Mesendoderm (in vitro differentiated cells): ENCODE results near the gene MGMT.

Source experiments
- DNase-seq: peaks from one replicate; pipeline ENCODE4 v3.0.0; 2013
- H2AK5ac ChIP-seq: 2 replicates; pipeline ENCODE4 v1.6.1; 2013; ENCODE audit warnings: low read length, inconsistent platforms
- H2BK120ac ChIP-seq: 2 replicates; pipeline ENCODE4 v1.6.1; 2013; ENCODE audit warnings: low read depth, mild to moderate bottlenecking, low read length, moderate library complexity, mixed read lengths
- H2BK15ac ChIP-seq: replicated peaks from 2 replicates; pipeline ENCODE4 v1.6.1; 2013; ENCODE audit warnings: low read depth, mild to moderate bottlenecking, moderate library complexity
- H2BK5ac ChIP-seq: 2 replicates; pipeline ENCODE4 v1.6.1; 2013; ENCODE audit warnings: low read length, inconsistent platforms
- H3K18ac ChIP-seq: 2 replicates; pipeline ENCODE4 v1.6.1; 2013; ENCODE audit warnings: mild to moderate bottlenecking, low read length, mixed read lengths
- H3K23ac ChIP-seq: one replicate; pipeline ENCODE4 v1.6.1; 2013; ENCODE audit warnings: low read length
- H3K27ac ChIP-seq: 2 replicates; pipeline ENCODE4 v1.5.1; 2013; ENCODE audit warnings: low read depth, mild to moderate bottlenecking, inconsistent platforms, low read length, moderate library complexity
- H3K27me3 ChIP-seq: 2 replicates; pipeline ENCODE4 v1.6.1; 2013; ENCODE audit warnings: low read length, control low read depth, mild to moderate bottlenecking, inconsistent platforms; ENCODE audit not compliant: insufficient read depth, poor library complexity
- H3K36me3 ChIP-seq: 2 replicates; pipeline ENCODE4 v1.6.1; 2013; ENCODE audit warnings: low read length, inconsistent platforms; ENCODE audit not compliant: control insufficient read depth, insufficient read depth
- H3K4ac ChIP-seq: one replicate; pipeline ENCODE4 v1.6.1; 2013; ENCODE audit warnings: low read depth, mild to moderate bottlenecking, low read length, moderate library complexity
- H3K4me1 ChIP-seq: 2 replicates; pipeline ENCODE4 v1.6.1; 2013; ENCODE audit warnings: low read depth, low read length, inconsistent platforms; ENCODE audit not compliant: control insufficient read depth
- H3K4me2 ChIP-seq: 2 replicates; pipeline ENCODE4 v1.6.1; 2013; ENCODE audit warnings: low read length
- H3K4me3 ChIP-seq: 2 replicates; pipeline ENCODE4 v1.5.1; 2013; ENCODE audit warnings: mild to moderate bottlenecking, low read length
- H3K56ac ChIP-seq: one replicate; pipeline ENCODE4 v1.6.1; 2013; ENCODE audit warnings: low read length
- H3K79me1 ChIP-seq: 2 replicates; pipeline ENCODE4 v1.6.1; 2013; ENCODE audit warnings: low read length, inconsistent platforms
- H3K79me2 ChIP-seq: 2 replicates; pipeline ENCODE4 v1.6.1; 2013; ENCODE audit warnings: mild to moderate bottlenecking, low read length; ENCODE audit not compliant: control insufficient read depth, insufficient read depth
- H3K9ac ChIP-seq: 2 replicates; pipeline ENCODE4 v1.6.1; 2013; ENCODE audit warnings: low read length, inconsistent platforms
- H4K5ac ChIP-seq: one replicate; pipeline ENCODE4 v1.6.1; 2013; ENCODE audit warnings: low read length
- H4K8ac ChIP-seq: one replicate; pipeline ENCODE4 v1.6.1; 2013; ENCODE audit warnings: low read depth, mild to moderate bottlenecking, control low read depth, low read length, moderate library complexity
- WGBS: extraction: QIAGEN DNeasy Blood & Tissue Kit; methylation state at CpG from one replicate; pipeline ENCODE4 v1.1.7; 2013; ENCODE audit warnings: low lambda C conversion rate, missing lambda C conversion rate; ENCODE audit not compliant: insufficient coverage; ENCODE audit errors: extremely low coverage; 5-methylcytosine and 5-hydroxymethylcytosine counted together

The MGMT gene

DNA sequence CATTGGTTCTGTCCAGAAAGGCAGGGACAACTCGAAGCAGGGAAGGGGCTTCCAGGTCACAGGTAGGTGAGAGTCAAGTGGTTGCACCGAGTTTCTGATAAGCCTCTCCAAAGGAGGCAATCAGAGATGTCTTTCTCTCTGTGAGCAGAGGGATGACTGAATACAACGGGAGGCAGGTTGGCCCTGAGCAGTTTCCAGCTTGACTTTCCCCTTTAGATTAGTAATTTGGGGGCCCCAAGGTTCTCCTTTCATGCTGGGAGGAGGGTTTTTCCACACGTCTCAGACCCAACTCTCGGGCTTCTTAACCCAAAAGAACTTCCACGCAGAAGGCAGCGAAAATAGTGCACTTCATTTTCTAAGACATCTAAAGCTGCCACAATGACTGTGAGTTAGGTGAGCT, 189.6 kb downstream of the MGMT start:
- peak; percentile 21 for DNase-seq
- H2BK120ac ChIP-seq = no peak overlapping the region
- no peak overlapping the region for H3K4ac ChIP-seq
- no peak overlapping the region for H3K56ac ChIP-seq
- H2AK5ac ChIP-seq = no peak overlapping the region
- no peak overlapping the region for H3K18ac ChIP-seq
- no peak overlapping the region for H3K4me3 ChIP-seq
- no peak overlapping the region for H2BK15ac ChIP-seq
- no peaks in the 10 kb centered on the region for H3K79me2 ChIP-seq
- H3K27ac ChIP-seq = no peak overlapping the region
- H3K36me3 ChIP-seq = no peaks in the 10 kb centered on the region
- H3K79me1 ChIP-seq = no peaks in the 10 kb centered on the region
- H3K4me1 ChIP-seq = peaks cover 7% of the 10 kb centered on the region
- H3K23ac ChIP-seq = no peak overlapping the region
- no peak overlapping the region for H3K9ac ChIP-seq
- H4K5ac ChIP-seq = no peak overlapping the region
- H3K27me3 ChIP-seq = no peaks in the 10 kb centered on the region
- no peak overlapping the region for H2BK5ac ChIP-seq
- no peak overlapping the region for H4K8ac ChIP-seq
- WGBS = no CpG with 5 or more reads among the region's 7 CpGs
- H3K4me2 ChIP-seq = no peak overlapping the region

DNA sequence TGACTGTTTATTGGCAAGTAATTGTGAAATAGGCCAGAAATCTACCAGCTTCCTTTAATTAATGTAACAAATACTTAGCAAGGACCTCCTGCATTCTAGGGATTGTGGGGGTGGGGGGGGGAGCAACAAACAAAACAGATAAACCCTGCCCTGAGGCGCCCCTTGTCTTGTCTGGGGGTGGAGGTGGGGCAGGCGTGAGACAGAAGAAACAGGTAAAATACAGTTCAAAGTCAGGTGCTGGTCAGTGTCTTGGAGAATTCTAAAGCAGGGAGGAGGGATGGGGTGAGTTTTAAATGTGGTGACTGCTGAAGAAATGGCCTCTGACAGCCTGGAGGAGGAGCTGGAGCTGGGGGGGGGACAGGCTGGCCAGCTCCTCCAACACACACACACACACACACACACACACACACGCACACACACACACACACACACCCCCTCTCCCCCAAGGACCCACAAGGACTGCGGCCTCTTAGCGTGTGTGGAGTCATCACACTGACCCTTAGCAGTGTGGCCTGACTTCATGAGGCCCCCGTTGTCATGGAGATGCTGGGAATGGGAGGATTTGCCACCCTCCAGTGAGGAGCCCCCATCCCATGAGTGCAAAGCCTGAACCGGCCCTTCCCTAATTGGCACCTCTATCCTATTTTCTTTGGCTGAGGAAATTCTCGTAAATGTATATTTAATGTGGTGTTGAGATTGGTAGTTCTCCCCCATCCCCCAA, 190.4 kb downstream of the MGMT start:
- no peak overlapping the region for H2AK5ac ChIP-seq
- H3K27me3 ChIP-seq = no peaks in the 10 kb centered on the region
- no peak overlapping the region for H3K9ac ChIP-seq
- no peak overlapping the region for H4K8ac ChIP-seq
- no peaks in the 10 kb centered on the region for H3K79me2 ChIP-seq
- no peaks in the 10 kb centered on the region for H3K36me3 ChIP-seq
- no peak overlapping the region for H3K4ac ChIP-seq
- DNase-seq = peak; percentile 26
- no peak overlapping the region for H2BK5ac ChIP-seq
- WGBS = no CpG with 5 or more reads among the region's 8 CpGs
- H3K23ac ChIP-seq = no peak overlapping the region
- no peak overlapping the region for H2BK15ac ChIP-seq
- no peaks in the 10 kb centered on the region for H3K79me1 ChIP-seq
- no peak overlapping the region for H3K4me3 ChIP-seq
- H3K4me1 ChIP-seq = peaks cover 7% of the 10 kb centered on the region
- H3K56ac ChIP-seq = no peak overlapping the region
- no peak overlapping the region for H3K4me2 ChIP-seq
- no peak overlapping the region for H3K18ac ChIP-seq
- peak overlapping the region; percentile 16 for H3K27ac ChIP-seq
- no peak overlapping the region for H4K5ac ChIP-seq
- H2BK120ac ChIP-seq = no peak overlapping the region

DNA sequence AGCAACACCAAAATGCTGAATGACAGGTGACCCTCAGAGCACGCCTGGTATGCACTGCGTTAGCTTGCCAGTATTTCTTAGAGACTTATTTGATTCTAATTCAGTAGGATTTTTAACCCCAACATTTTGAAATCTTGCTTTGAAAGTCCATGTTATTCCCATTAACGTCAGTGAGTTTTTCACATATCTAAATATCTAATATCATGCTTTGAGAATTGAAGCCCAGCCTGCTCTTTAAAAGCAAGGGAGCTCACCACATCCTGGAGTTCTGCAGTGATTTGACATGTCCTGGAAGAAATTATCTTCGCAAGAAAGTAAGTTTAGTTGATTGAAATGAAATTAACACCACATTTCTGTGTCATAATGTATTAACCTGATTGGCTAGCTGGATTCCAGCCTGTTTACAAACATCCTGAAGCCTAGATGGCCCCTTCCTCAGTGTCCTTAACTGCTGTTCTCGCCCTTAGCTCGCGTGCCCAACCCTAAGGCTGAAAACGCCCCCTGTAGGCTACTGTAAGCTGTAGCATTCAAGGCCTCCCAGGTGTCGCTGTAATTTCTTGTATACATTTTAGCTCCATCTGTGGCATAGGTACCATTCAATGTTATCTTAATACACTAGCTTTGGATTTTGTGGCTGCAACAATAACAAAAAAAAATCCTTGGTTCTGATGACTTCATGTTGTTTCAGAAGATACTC, 191.5 kb downstream of the MGMT start:
- Histone ChIP-seq H3K4me3 (no peak overlapping the region), H4K8ac (no peak overlapping the region), H3K79me1 (no peaks in the 10 kb centered on the region), H2BK5ac (no peak overlapping the region), H3K4me2 (no peak overlapping the region), H3K36me3 (no peaks in the 10 kb centered on the region), H4K5ac (no peak overlapping the region), H3K27ac (no peak overlapping the region), H3K79me2 (no peaks in the 10 kb centered on the region), H3K9ac (no peak overlapping the region), H2BK120ac (no peak overlapping the region), H2BK15ac (no peak overlapping the region), H3K4me1 (peaks cover 7% of the 10 kb centered on the region), H3K4ac (no peak overlapping the region), H3K18ac (no peak overlapping the region), H3K56ac (no peak overlapping the region), H3K23ac (no peak overlapping the region), H2AK5ac (no peak overlapping the region), H3K27me3 (no peaks in the 10 kb centered on the region)
- WGBS = no CpG with 5 or more reads among the region's 9 CpGs
- DNase-seq = peak; percentile 72

DNA sequence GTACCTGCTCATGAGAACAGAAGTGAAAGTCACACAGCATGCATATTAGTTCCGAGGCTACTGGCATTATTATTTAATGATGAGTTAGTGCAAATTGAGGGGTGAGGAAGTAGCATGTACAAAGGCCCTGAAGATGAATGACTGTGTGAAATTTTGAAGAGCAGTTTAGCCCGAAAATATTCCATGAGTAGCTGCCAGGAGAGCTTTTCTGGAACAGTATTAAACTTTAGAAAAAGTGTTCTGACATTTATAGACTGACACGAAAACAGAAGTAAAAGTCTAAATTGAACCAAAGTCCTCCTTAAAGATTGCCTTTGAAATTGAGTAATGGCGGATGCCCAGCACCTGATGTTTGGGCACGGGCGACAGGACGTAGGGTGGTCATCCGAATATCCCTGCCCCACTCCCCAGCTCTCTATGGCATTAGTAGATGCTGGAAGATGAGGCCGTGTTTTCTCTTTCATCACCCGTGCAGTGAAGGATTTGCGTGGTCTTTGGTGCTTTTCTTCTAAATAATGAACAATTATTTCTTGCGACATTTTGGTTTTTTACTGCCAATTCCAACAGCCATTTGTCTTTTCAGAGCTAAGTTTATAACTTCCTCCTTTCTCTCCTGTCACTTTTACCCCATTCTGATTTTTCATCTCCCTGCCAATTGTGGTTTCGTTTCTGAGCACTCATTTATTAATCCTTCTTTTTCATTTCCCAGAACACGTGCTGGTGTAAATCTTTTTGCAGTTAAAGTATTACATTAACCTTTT, 192.6 kb downstream of the MGMT start:
- H3K36me3 ChIP-seq = no peaks in the 10 kb centered on the region
- DNase-seq = no peak
- no peak overlapping the region for H3K56ac ChIP-seq
- H3K79me2 ChIP-seq = no peaks in the 10 kb centered on the region
- no peak overlapping the region for H3K18ac ChIP-seq
- no peak overlapping the region for H3K27ac ChIP-seq
- WGBS = no CpG with 5 or more reads among the region's 14 CpGs
- no peak overlapping the region for H2BK5ac ChIP-seq
- H3K27me3 ChIP-seq = no peaks in the 10 kb centered on the region
- H2AK5ac ChIP-seq = no peak overlapping the region
- H3K4me1 ChIP-seq = peaks cover 7% of the 10 kb centered on the region
- H3K4ac ChIP-seq = no peak overlapping the region
- no peak overlapping the region for H3K9ac ChIP-seq
- no peak overlapping the region for H4K8ac ChIP-seq
- H2BK120ac ChIP-seq = no peak overlapping the region
- H3K4me2 ChIP-seq = no peak overlapping the region
- no peaks in the 10 kb centered on the region for H3K79me1 ChIP-seq
- H3K4me3 ChIP-seq = no peak overlapping the region
- no peak overlapping the region for H4K5ac ChIP-seq
- H2BK15ac ChIP-seq = no peak overlapping the region
- H3K23ac ChIP-seq = no peak overlapping the region

DNA sequence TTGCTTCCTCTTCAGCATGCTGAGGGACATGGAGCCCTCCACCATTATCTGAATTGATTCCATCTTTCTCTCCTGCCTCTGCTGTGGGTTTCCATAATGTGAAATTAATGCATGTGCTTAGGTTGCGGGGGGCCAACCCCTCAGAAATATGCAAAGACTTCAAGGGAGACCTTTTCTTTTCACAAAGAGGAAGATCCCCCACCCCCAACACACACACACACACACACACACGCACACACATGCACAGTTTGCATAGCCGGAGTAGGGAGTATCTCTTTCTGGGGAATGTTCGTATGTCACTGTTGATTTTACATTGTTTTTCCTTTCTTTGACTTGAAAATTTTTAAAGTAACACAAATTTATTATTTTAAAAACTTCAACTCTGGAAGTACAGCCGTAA, 193.5 kb downstream of the MGMT start:
- no peak overlapping the region for H3K4ac ChIP-seq
- H3K18ac ChIP-seq = no peak overlapping the region
- no peak overlapping the region for H2BK120ac ChIP-seq
- no peaks in the 10 kb centered on the region for H3K27me3 ChIP-seq
- no peak for DNase-seq
- H2BK5ac ChIP-seq = no peak overlapping the region
- H3K4me3 ChIP-seq = no peak overlapping the region
- no peak overlapping the region for H3K27ac ChIP-seq
- no peaks in the 10 kb centered on the region for H3K36me3 ChIP-seq
- no peaks in the 10 kb centered on the region for H3K79me2 ChIP-seq
- H4K8ac ChIP-seq = no peak overlapping the region
- H3K23ac ChIP-seq = no peak overlapping the region
- no peak overlapping the region for H2BK15ac ChIP-seq
- no peak overlapping the region for H3K9ac ChIP-seq
- H3K79me1 ChIP-seq = no peaks in the 10 kb centered on the region
- no peak overlapping the region for H4K5ac ChIP-seq
- WGBS = no CpG with 5 or more reads among the region's 5 CpGs
- H3K4me2 ChIP-seq = no peak overlapping the region
- H3K56ac ChIP-seq = no peak overlapping the region
- peaks cover 7% of the 10 kb centered on the region for H3K4me1 ChIP-seq
- H2AK5ac ChIP-seq = no peak overlapping the region
